ENCODE measurements around the gene SYT7. TPM values are rescaled to one million over a fixed set of nuclear protein-coding genes. Genes with fewer than 3 reads are reported as not detected.

Gene SYT7
- total and polyA plus RNA-seq, 7 experiments from 2014 or later, result 0.08 to 0.44 TPM; not detected in 5

- Histone ChIP-seq H3K9me3 (ENCODE audit: control insufficient read depth in 2 of 3, low read length in 3 of 3) (no peaks in the 10 kb centered on the region), H3K27ac (ENCODE audit: low read depth, low read length) (no peak overlapping the region), H3K27me3 (ENCODE audit: control insufficient read depth in 2 of 2, insufficient read depth in 2 of 2, low read length in 2 of 2) (no peaks in the 10 kb centered on the region), H3K4me1 (ENCODE audit: control insufficient read depth in 2 of 2, insufficient read depth in 2 of 2, low read length in 2 of 2) (no peaks in the 10 kb centered on the region), H3K36me3 (ENCODE audit: control insufficient read depth in 2 of 3, insufficient read depth in 3 of 3, low read length in 3 of 3) (no peaks in the 10 kb centered on the region), H3K4me3 (ENCODE audit: low read length) (no peak overlapping the region)
- CTCF ChIA-PET, result no interaction called here
- intact Hi-C loops (cut with micrococcal nuclease), result no loop called here
- no peaks in the 10 kb centered on the region for H3K9me3 Mint-ChIP-seq
- peaks cover 0 to 4% (median 0%) of the 10 kb centered on the region in 5 donors for H3K27me3 Mint-ChIP-seq
- DNase-seq (no peak), ATAC-seq (no peak)
- POLR2A ChIA-PET, result no interaction called here
- peaks cover 0 to 4% (median 0%) of the 10 kb centered on the region in 5 donors for H3K36me3 Mint-ChIP-seq
- H3K4me1 Mint-ChIP-seq, result no peaks in the 10 kb centered on the region
- no peak overlapping the region for H3K27ac Mint-ChIP-seq
- no peak overlapping the region for H3K4me3 Mint-ChIP-seq
Observed at GRCh38 chr11:61496602-61497400, 84.1 kb downstream of the SYT7 start.

GRCh38 chr11:61495801-61496601 lies 84.9 kb downstream of the SYT7 start:
- H3K4me1 ChIP-seq (ENCODE audit: control insufficient read depth in 2 of 2, insufficient read depth in 2 of 2, low read length in 2 of 2), result no peaks in the 10 kb centered on the region
- no peak overlapping the region for H3K4me3 ChIP-seq (ENCODE audit: low read length)
- no peaks in the 10 kb centered on the region for H3K36me3 ChIP-seq (ENCODE audit: control insufficient read depth in 2 of 3, insufficient read depth in 3 of 3, low read length in 3 of 3)
- intact Hi-C loops (cut with micrococcal nuclease), result no loop called here
- no peak overlapping the region for H3K27ac ChIP-seq (ENCODE audit: low read depth, low read length)
- Mint-ChIP-seq H3K4me1 (no peaks in the 10 kb centered on the region), H3K36me3 (peaks cover 0 to 4% (median 0%) of the 10 kb centered on the region in 5 donors), H3K9me3 (no peaks in the 10 kb centered on the region), H3K27ac (no peak overlapping the region), H3K27me3 (peaks cover 0 to 4% (median 0%) of the 10 kb centered on the region in 5 donors), H3K4me3 (no peak overlapping the region)
- ChIA-PET CTCF (interaction anchor here (0.6 kb wide), 1 partner anchor 13 kb away, joined by 4 read pairs; no protein-coding TSS in a partner anchor), POLR2A (no interaction called here)
- ATAC-seq (no peak), DNase-seq (no peak)
- H3K9me3 ChIP-seq (ENCODE audit: control insufficient read depth in 2 of 3, low read length in 3 of 3), result no peaks in the 10 kb centered on the region
- H3K27me3 ChIP-seq (ENCODE audit: control insufficient read depth in 2 of 2, insufficient read depth in 2 of 2, low read length in 2 of 2), result no peaks in the 10 kb centered on the region

- Mint-ChIP-seq H3K27ac (no peak overlapping the region), H3K4me1 (no peaks in the 10 kb centered on the region), H3K4me3 (no peak overlapping the region), H3K36me3 (peaks cover 0 to 4% (median 0%) of the 10 kb centered on the region in 5 donors), H3K9me3 (no peaks in the 10 kb centered on the region), H3K27me3 (peaks cover 0 to 6% (median 0%) of the 10 kb centered on the region in 5 donors)
- DNase-seq, result no peak
- ChIA-PET CTCF (interaction anchor here (0.6 kb wide), 1 partner anchor 48 kb away, joined by 3 read pairs; no protein-coding TSS in a partner anchor), POLR2A (no interaction called here)
- Histone ChIP-seq H3K27ac (ENCODE audit: low read depth, low read length) (no peak overlapping the region), H3K4me1 (ENCODE audit: control insufficient read depth in 2 of 2, insufficient read depth in 2 of 2, low read length in 2 of 2) (no peaks in the 10 kb centered on the region), H3K9me3 (ENCODE audit: control insufficient read depth in 2 of 3, low read length in 3 of 3) (no peaks in the 10 kb centered on the region), H3K4me3 (ENCODE audit: low read length) (no peak overlapping the region), H3K27me3 (ENCODE audit: control insufficient read depth in 2 of 2, insufficient read depth in 2 of 2, low read length in 2 of 2) (no peaks in the 10 kb centered on the region), H3K36me3 (ENCODE audit: control insufficient read depth in 2 of 3, insufficient read depth in 3 of 3, low read length in 3 of 3) (no peaks in the 10 kb centered on the region)
- ATAC-seq, result no peak
- intact Hi-C loops (cut with micrococcal nuclease), result no loop called here
Observed at GRCh38 chr11:61494381-61494961, 86.4 kb downstream of the SYT7 start.

GRCh38 chr11:61491736-61492395 lies 89.0 kb downstream of the SYT7 start:
- DNase-seq (no peak), ATAC-seq (no peak)
- Histone ChIP-seq H3K4me1 (ENCODE audit: control insufficient read depth in 2 of 2, insufficient read depth in 2 of 2, low read length in 2 of 2) (no peaks in the 10 kb centered on the region), H3K9me3 (ENCODE audit: control insufficient read depth in 2 of 3, low read length in 3 of 3) (no peaks in the 10 kb centered on the region), H3K27me3 (ENCODE audit: control insufficient read depth in 2 of 2, insufficient read depth in 2 of 2, low read length in 2 of 2) (no peaks in the 10 kb centered on the region), H3K27ac (ENCODE audit: low read depth, low read length) (no peak overlapping the region), H3K36me3 (ENCODE audit: control insufficient read depth in 2 of 3, insufficient read depth in 3 of 3, low read length in 3 of 3) (peaks cover 0 to 4% (median 0%) of the 10 kb centered on the region in 3 experiments), H3K4me3 (ENCODE audit: low read length) (no peak overlapping the region)
- Mint-ChIP-seq H3K36me3 (peaks cover 0 to 13% (median 7%) of the 10 kb centered on the region in 5 donors), H3K9me3 (no peaks in the 10 kb centered on the region), H3K27ac (no peak overlapping the region), H3K27me3 (peaks cover 0 to 6% (median 0%) of the 10 kb centered on the region in 5 donors), H3K4me3 (no peak overlapping the region), H3K4me1 (no peaks in the 10 kb centered on the region)
- POLR2A ChIA-PET, result no interaction called here
- intact Hi-C loops (cut with micrococcal nuclease), result no loop called here
- CTCF ChIA-PET, result no interaction called here

- DNase-seq, result no peak
- H3K4me3 Mint-ChIP-seq, result no peak overlapping the region
- no peak overlapping the region for H3K4me3 ChIP-seq (ENCODE audit: low read length)
- H3K36me3 ChIP-seq (ENCODE audit: control insufficient read depth in 2 of 3, insufficient read depth in 3 of 3, low read length in 3 of 3), result peaks cover 0 to 4% (median 0%) of the 10 kb centered on the region in 3 experiments
- H3K36me3 Mint-ChIP-seq, result peaks cover 0 to 22% (median 7%) of the 10 kb centered on the region in 5 donors
- peaks cover 0 to 6% (median 0%) of the 10 kb centered on the region in 5 donors for H3K27me3 Mint-ChIP-seq
- ChIA-PET CTCF (no interaction called here), POLR2A (no interaction called here)
- H3K27me3 ChIP-seq (ENCODE audit: control insufficient read depth in 2 of 2, insufficient read depth in 2 of 2, low read length in 2 of 2), result no peaks in the 10 kb centered on the region
- no peak overlapping the region for H3K27ac ChIP-seq (ENCODE audit: low read depth, low read length)
- H3K27ac Mint-ChIP-seq, result no peak overlapping the region
- ATAC-seq, result no peak
- H3K4me1 ChIP-seq (ENCODE audit: control insufficient read depth in 2 of 2, insufficient read depth in 2 of 2, low read length in 2 of 2), result no peaks in the 10 kb centered on the region
- H3K4me1 Mint-ChIP-seq, result no peaks in the 10 kb centered on the region
- no peaks in the 10 kb centered on the region for H3K9me3 ChIP-seq (ENCODE audit: control insufficient read depth in 2 of 3, low read length in 3 of 3)
- intact Hi-C loops (cut with micrococcal nuclease), result no loop called here
- H3K9me3 Mint-ChIP-seq, result no peaks in the 10 kb centered on the region
Observed at GRCh38 chr11:61489833-61490721, 90.8 kb downstream of the SYT7 start.
